Gastrocnemius medialis (tissue), 4 donors: ENCODE results near the gene EXD3. TPM values are rescaled to one million over a fixed set of nuclear protein-coding genes. Genes with fewer than 3 reads are reported as not detected.

Source experiments
- ATAC-seq, 2 donors: fragments of 150-250 bp; one replicate each; pipeline ENCODE4 v1.9.1; 2016
- DNase-seq, 2 donors: peaks; one replicate each; pipeline ENCODE4 v3.0.0-alpha.2; 2019
- H3K27ac ChIP-seq, 4 donors: fragments of 200-600 bp; sonication (generic); 1 replicate in 1 of 4; 2 replicates in 3 of 4; pipeline ENCODE4 v1.5.1; 2016 to 2018; ENCODE audit warnings: mild to moderate bottlenecking in 2 of 4, moderate library complexity in 1 of 4
- H3K27me3 ChIP-seq, 3 donors: fragments of 200-600 bp; sonication (generic) in 2 of 3; 1 replicate in 1 of 3; 2 replicates in 2 of 3; pipeline versions ENCODE4 v1.5.1 to v1.6.0; 2016 to 2019; ENCODE audit warnings: mild to moderate bottlenecking in 1 of 3, moderate library complexity in 1 of 3
- H3K36me3 ChIP-seq, 2 donors: fragments of 200-600 bp; sonication (generic) in 1 of 2; one replicate each; pipeline ENCODE4 v1.5.1; 2017 to 2018
- H3K4me1 ChIP-seq, 2 donors: fragments of 200-600 bp; sonication (generic) in 1 of 2; one replicate each; pipeline ENCODE4 v1.5.1; 2016 to 2017; ENCODE audit warnings: mild to moderate bottlenecking in 2 of 2
- H3K4me3 ChIP-seq, 4 donors: fragments of 200-600 bp; sonication (generic) in 3 of 4; 1 replicate in 1 of 4; 2 replicates in 3 of 4; pipeline ENCODE4 v1.5.1; 2016 to 2019; ENCODE audit warnings: mild to moderate bottlenecking in 2 of 4
- H3K9me3 ChIP-seq, 3 donors: fragments of 200-600 bp; sonication (generic) in 2 of 3; 1 replicate in 1 of 3; 2 replicates in 2 of 3; pipeline ENCODE4 v1.5.1; 2016 to 2019
- CTCF ChIP-seq, 5 experiments: fragments of 450-650 bp in 3 of 5; fragments of 200-600 bp in 2 of 5; sonication (generic) in 2 of 5; IDR thresholded peaks in 4 of 5; conservative IDR thresholded peaks in 1 of 5; 1 replicate in 4 of 5; 2 replicates in 1 of 5; pipeline ENCODE4 v1.5.1; 2016 to 2019; ENCODE audit warnings: antibody characterized with exemption in 5 of 5, mild to moderate bottlenecking in 3 of 5, moderate library complexity in 3 of 5
- POLR2A ChIP-seq, 2 donors: fragments of 450-650 bp; IDR thresholded peaks; one replicate each; pipeline ENCODE4 v1.6.1; 2017; ENCODE audit warnings: antibody characterized with exemption in 2 of 2, mild to moderate bottlenecking in 2 of 2, moderate library complexity in 2 of 2
- in situ Hi-C, 4 donors: fragments of 200-750 bp; cut with MboI; loops; one replicate each; pipeline versions ENCODE4 v1.15.0 to v1.8.0; 2017; ENCODE audit warnings: low sequenced_read_pairs in 4 of 4
- intact Hi-C: fragments of 100-400 bp; cut with DNase I; formaldehyde crosslinking; loops from one replicate; pipeline ENCODE4 v1.15.1; 2023; ENCODE audit warnings: low total_unique reads
- total RNA-seq, 4 donors: library from RNA; depleted of rRNA; stranded (reverse); fragments of >200 nt; gene quantifications; one replicate each; pipeline versions ENCODE4 v1.1.0 to v1.2.3, GENCODE V29; 2016

EXD3 gene
- total RNA-seq, 4 donors from 2014 or later, result 4.8 to 12.5 (median 6.4) TPM

- DNase-seq, result no peak
- H3K9me3 ChIP-seq, result no peaks in the 10 kb centered on the region
- in situ Hi-C loops, result loop anchor here in 3 of 4 donors (25.0 kb wide), 1 partner anchor 133 kb away; the partner anchor contains the start of genes EXD3 (in 3 of the 3) and NOXA1 (in 3 of the 3)
- TF ChIP-seq CTCF (IDR thresholded peaks at IDR 0.05 in 4 of 5, conservative IDR thresholded peaks at IDR 0.05 in 1 of 5) (no peak), POLR2A (IDR thresholded peaks at IDR 0.05) (no peak)
- intact Hi-C loops, result no loop called here
- H3K36me3 ChIP-seq, result no peaks in the 10 kb centered on the region
- no peak for ATAC-seq
- H3K4me1 ChIP-seq, result peaks cover 17 to 21% of the 10 kb centered on the region in 2 donors
- H3K27ac ChIP-seq, result peak overlapping the region in 3 of 4 donors; percentile 78 to 83 (median 81)
- peaks cover 20 to 54% (median 21%) of the 10 kb centered on the region in 3 donors for H3K27me3 ChIP-seq
- peak overlapping the region in 2 of 4 donors; percentile 36 to 51 for H3K4me3 ChIP-seq
These were observed 143.9 kb downstream of the EXD3 start for GRCh38 chr9:137278721-137279711.

- H3K9me3 ChIP-seq, result no peaks in the 10 kb centered on the region
- ATAC-seq (no peak), DNase-seq (no peak)
- in situ Hi-C loops (loop anchor here in 3 of 4 donors (25.0 kb wide), 1 partner anchor 134 kb away; the partner anchor contains the start of genes EXD3 (in 3 of the 3) and NOXA1 (in 3 of the 3)), intact Hi-C loops (no loop called here)
- TF ChIP-seq POLR2A (IDR thresholded peaks at IDR 0.05) (no peak), CTCF (IDR thresholded peaks at IDR 0.05 in 4 of 5, conservative IDR thresholded peaks at IDR 0.05 in 1 of 5) (no peak)
- peak overlapping the region; percentile 36 to 51 (median 49) for H3K4me3 ChIP-seq
- peak overlapping the region; percentile 68 to 83 (median 80) for H3K27ac ChIP-seq
- peaks cover 13 to 46% (median 20%) of the 10 kb centered on the region in 3 donors for H3K27me3 ChIP-seq
- peaks cover 0 to 3% of the 10 kb centered on the region in 2 donors for H3K36me3 ChIP-seq
- H3K4me1 ChIP-seq, result peaks cover 17 to 21% of the 10 kb centered on the region in 2 donors
These were observed 144.8 kb downstream of the EXD3 start for GRCh38 chr9:137278061-137278701.

- Histone ChIP-seq H3K27me3 (peaks cover 13 to 46% (median 20%) of the 10 kb centered on the region in 3 donors), H3K27ac (peak within 1 kb of the TSS; percentile 68 to 83 (median 80)), H3K9me3 (no peaks in the 10 kb centered on the region), H3K36me3 (peaks cover 0 to 10% of the 10 kb centered on the region in 2 donors), H3K4me3 (peak within 1 kb of the TSS; percentile 36 to 51 (median 49)), H3K4me1 (peaks cover 17 to 21% of the 10 kb centered on the region in 2 donors)
- in situ Hi-C loops (loop anchor here in 3 of 4 donors (25.0 kb wide), 1 partner anchor 135 kb away; the partner anchor contains the start of genes EXD3 (in 3 of the 3) and NOXA1 (in 3 of the 3)), intact Hi-C loops (no loop called here)
- ATAC-seq (peak; percentile 61 to 62), DNase-seq (peak; percentile 52 to 57)
- TF ChIP-seq POLR2A (IDR thresholded peaks at IDR 0.05) (peak; percentile 19 to 47), CTCF (IDR thresholded peaks at IDR 0.05 in 4 of 5, conservative IDR thresholded peaks at IDR 0.05 in 1 of 5) (peak in 1 of 5 experiments; percentile 9)
These were observed 145.5 kb downstream of the EXD3 start, which contains the start of gene TOR4A for GRCh38 chr9:137277329-137278041. TSS of gene TOR4A (plus strand) at chr9:137277726. CDS start at chr9:137278690, 964 bp downstream.
